Heart left ventricle (tissue), 13 donors: ENCODE measurements around the gene CNTN5.

ENCODE experiments used
- CTCF ChIP-seq, 12 donors: fragments of 200-600 bp; sonication (generic) in 4 of 12; IDR thresholded peaks; one replicate each; pipeline versions ENCODE4 v1.5.0 to v1.8.0; 2018 to 2022; ENCODE audit warnings: antibody characterized with exemption in 12 of 12, mild to moderate bottlenecking in 5 of 12
- POLR2A ChIP-seq, 2 donors: fragments of 450-650 bp; IDR thresholded peaks; one replicate each; pipeline ENCODE4 v1.6.1; 2017; ENCODE audit warnings: antibody characterized with exemption in 2 of 2, mild to moderate bottlenecking in 2 of 2, moderate library complexity in 2 of 2
- donor health status: ischemic (EF 13 %, LVEDD 7.1; RV severe dilation, severe dysfunction).
- donor health status: DM: no; HTN: yes; CAD: no.
- donor health status: DM: no; HTN: no; CAD: no.
- donor health status: ischemic (EF 25% LVEDD 6.9; RV normal size, moderate dysfunction).
- donor health status: ischemic (EF 25% LVEDD 5.7; RV mildly dilated, moderate dysfunction).
- donor health status: ischemic (EF 35%, LVEDD 5.7; RV mildly dilated, moderate dysfunction).
- donor health status: nonischemic (EF 11% LVEDD 7.7; RV severe dilation, severe dysfunction).
- donor health status: DM: yes; HTN: yes; CAD: no.
- donor health status: PGD.
- donor health status: ischemic (EF 29% LVEDD 5.4; RV normal size, mild dysfunction).
- donor health status: nonischemic (EF 23%, LVEDD 6.1; RV moderate dilation, normal function).

DNA sequence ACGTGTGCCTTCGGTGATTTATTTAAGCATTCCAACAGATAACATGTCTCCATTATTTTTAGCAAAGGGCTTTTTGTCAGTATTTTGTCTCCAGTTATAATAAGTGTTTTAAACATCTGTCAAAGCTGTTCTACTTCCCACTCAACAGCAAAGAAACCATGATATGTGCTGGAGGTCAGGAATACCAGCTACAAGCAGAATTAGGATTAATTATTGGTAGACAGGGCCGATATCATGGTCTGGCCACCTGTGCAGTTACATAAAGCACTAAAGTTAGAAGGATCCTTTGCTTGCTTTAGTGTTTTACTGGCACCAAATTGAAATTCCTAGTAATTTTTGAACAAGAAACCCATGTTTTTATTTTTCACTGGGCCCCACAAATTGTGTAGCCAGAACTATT, 1075.1 kb downstream of the CNTN5 start:
- no peak for TF ChIP-seq POLR2A (IDR thresholded peaks at IDR 0.05)
- TF ChIP-seq CTCF (IDR thresholded peaks at IDR 0.05), result no peak
